NB4 (cell line): Measurements from ENCODE around the gene DCUN1D1.

Source experiments
- MYC ChIP-seq: IDR thresholded peaks from 2 replicates; pipeline ENCODE4 v1.6.1; 2011; ENCODE audit warnings: low read depth, low read length
- POLR2A ChIP-seq: IDR thresholded peaks from 2 replicates; pipeline ENCODE4 v1.6.1; 2011; ENCODE audit warnings: mild to moderate bottlenecking; ENCODE audit not compliant: insufficient read length; ENCODE audit errors: extremely low read depth
- TF ChIP-seq, protein P1 (sequence below): IDR thresholded peaks from one replicate; pipeline ENCODE4 v1.5.1; 2012; ENCODE audit warnings: low read depth, low read length
- TF ChIP-seq, protein P2 (sequence below): IDR thresholded peaks from 2 replicates; pipeline ENCODE4 v1.6.1; 2011; ENCODE audit warnings: low read depth, low read length

DNA sequence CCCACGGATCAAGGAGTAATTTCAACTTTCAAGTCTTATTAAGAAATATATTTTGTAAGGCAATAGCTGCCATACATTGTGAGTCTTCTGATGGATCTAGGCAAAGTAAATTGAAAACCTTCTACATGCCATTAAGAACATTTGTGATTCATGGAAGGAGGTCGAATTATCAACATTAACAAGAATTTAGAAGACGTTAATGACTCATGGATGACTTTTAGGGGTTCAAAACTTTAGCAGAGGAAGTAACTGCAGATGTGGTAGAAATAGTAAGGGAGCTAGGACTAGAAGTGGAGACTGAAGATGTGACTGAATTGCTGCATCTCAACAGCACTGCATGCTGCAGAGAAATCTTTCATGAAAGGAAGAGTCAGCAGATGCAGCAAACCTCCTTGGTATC lies 48.1 kb upstream of the DCUN1D1 start:
- TF ChIP-seq POLR2A (no peak), MYC (no peak)
- TF ChIP-seq, protein P1, sequence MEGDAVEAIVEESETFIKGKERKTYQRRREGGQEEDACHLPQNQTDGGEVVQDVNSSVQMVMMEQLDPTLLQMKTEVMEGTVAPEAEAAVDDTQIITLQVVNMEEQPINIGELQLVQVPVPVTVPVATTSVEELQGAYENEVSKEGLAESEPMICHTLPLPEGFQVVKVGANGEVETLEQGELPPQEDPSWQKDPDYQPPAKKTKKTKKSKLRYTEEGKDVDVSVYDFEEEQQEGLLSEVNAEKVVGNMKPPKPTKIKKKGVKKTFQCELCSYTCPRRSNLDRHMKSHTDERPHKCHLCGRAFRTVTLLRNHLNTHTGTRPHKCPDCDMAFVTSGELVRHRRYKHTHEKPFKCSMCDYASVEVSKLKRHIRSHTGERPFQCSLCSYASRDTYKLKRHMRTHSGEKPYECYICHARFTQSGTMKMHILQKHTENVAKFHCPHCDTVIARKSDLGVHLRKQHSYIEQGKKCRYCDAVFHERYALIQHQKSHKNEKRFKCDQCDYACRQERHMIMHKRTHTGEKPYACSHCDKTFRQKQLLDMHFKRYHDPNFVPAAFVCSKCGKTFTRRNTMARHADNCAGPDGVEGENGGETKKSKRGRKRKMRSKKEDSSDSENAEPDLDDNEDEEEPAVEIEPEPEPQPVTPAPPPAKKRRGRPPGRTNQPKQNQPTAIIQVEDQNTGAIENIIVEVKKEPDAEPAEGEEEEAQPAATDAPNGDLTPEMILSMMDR = no peak
- TF ChIP-seq, protein P2, sequence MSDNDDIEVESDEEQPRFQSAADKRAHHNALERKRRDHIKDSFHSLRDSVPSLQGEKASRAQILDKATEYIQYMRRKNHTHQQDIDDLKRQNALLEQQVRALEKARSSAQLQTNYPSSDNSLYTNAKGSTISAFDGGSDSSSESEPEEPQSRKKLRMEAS = no peak
